WTC11 (cell line): ENCODE results near the gene SEPTIN1. TPM values are rescaled to one million over a fixed set of nuclear protein-coding genes. Genes with fewer than 3 reads are reported as not detected.

Experiments used
- ATAC-seq: fragments of 200-7000 bp; cut with Tn5 transposase; 2 replicates; pipeline ENCODE4 v1.10.0; 2021; ENCODE audit warnings: mild to moderate bottlenecking, moderate library complexity
- CTCF ChIA-PET: fragments of 300-600 bp; sonication (Branson Sonifier 250); formaldehyde crosslinking; loops from one replicate; lab custom pipeline; 2021; ENCODE audit warnings: antibody characterized with exemption; lab: Charles Lee
- POLR2A ChIA-PET: fragments of 350-600 bp; sonication (Branson Sonifier 250); formaldehyde crosslinking; loops from one replicate; lab custom pipeline; 2021; ENCODE audit warnings: antibody characterized with exemption; lab: Charles Lee
- DNase-seq: peaks from one replicate; pipeline ENCODE4 v3.0.0; 2021; ENCODE audit warnings: low spot score
- H3K27ac Mint-ChIP-seq: 2 replicates; pipeline ENCODE4 v1.8.0; 2021; ENCODE audit warnings: mixed read lengths
- H3K27me3 Mint-ChIP-seq: 2 replicates; pipeline ENCODE4 v1.8.0; 2021; ENCODE audit warnings: low read depth, mild to moderate bottlenecking, moderate library complexity, mixed read lengths
- H3K36me3 Mint-ChIP-seq: 2 replicates; pipeline ENCODE4 v1.8.0; 2021; ENCODE audit warnings: mixed read lengths
- H3K4me1 Mint-ChIP-seq: 2 replicates; pipeline ENCODE4 v1.8.0; 2022; ENCODE audit warnings: mixed read lengths
- H3K4me3 Mint-ChIP-seq: 2 replicates; pipeline ENCODE4 v1.8.0; 2021; ENCODE audit warnings: mild to moderate bottlenecking, moderate library complexity, mixed read lengths
- H3K9me3 Mint-ChIP-seq: 2 replicates; pipeline ENCODE4 v1.8.0; 2021; ENCODE audit warnings: mixed read lengths
- AFF4 ChIP-seq: sonication (generic); formaldehyde crosslinking; IDR thresholded peaks from 2 replicates; pipeline ENCODE4 v1.8.1; 2023; ENCODE audit warnings: mild to moderate bottlenecking, missing genetic modification reagents, borderline replicate concordance
- FOXJ3 ChIP-seq: sonication (generic); formaldehyde crosslinking; IDR thresholded peaks from 2 replicates; pipeline ENCODE4 v1.9.0; 2021; ENCODE audit warnings: missing genetic modification reagents, mild to moderate bottlenecking, borderline replicate concordance
- GRHL2 ChIP-seq: fragments of 250-450 bp; sonication (Bioruptor Pico); IDR thresholded peaks from 2 replicates; pipeline ENCODE4 v1.8.0; 2022; ENCODE audit warnings: mild to moderate bottlenecking, moderate library complexity; ENCODE audit not compliant: insufficient replicate concordance, severe bottlenecking
- HMGA2 ChIP-seq: fragments of 250-450 bp; sonication (Bioruptor Pico); IDR thresholded peaks from 2 replicates; pipeline ENCODE4 v1.4.0; 2021; ENCODE audit warnings: mild to moderate bottlenecking, moderate library complexity
- IRF1 ChIP-seq: sonication (generic); formaldehyde crosslinking; IDR thresholded peaks from 2 replicates; pipeline ENCODE4 v1.8.0; 2023; ENCODE audit warnings: missing genetic modification reagents
- NFE2L1 ChIP-seq: sonication (generic); formaldehyde crosslinking; IDR thresholded peaks from 2 replicates; pipeline ENCODE4 v1.8.1; 2023; ENCODE audit warnings: missing genetic modification reagents
- NFYB ChIP-seq: sonication (generic); formaldehyde crosslinking; conservative IDR thresholded peaks from 2 replicates; pipeline ENCODE4 v1.8.0; 2022; ENCODE audit warnings: low read depth, missing genetic modification reagents
- NR1H2 ChIP-seq: sonication (generic); formaldehyde crosslinking; IDR thresholded peaks from 2 replicates; pipeline ENCODE4 v1.9.0; 2021; ENCODE audit warnings: mild to moderate bottlenecking, moderate library complexity, missing genetic modification reagents
- PRDM15 ChIP-seq: sonication (generic); formaldehyde crosslinking; IDR thresholded peaks from 2 replicates; pipeline ENCODE4 v1.8.0; 2022; ENCODE audit warnings: missing genetic modification reagents
- SMAD4 ChIP-seq: sonication (generic); formaldehyde crosslinking; IDR thresholded peaks from 2 replicates; pipeline ENCODE4 v1.8.0; 2022; ENCODE audit warnings: mild to moderate bottlenecking, missing genetic modification reagents
- ZNF317 ChIP-seq: sonication (generic); formaldehyde crosslinking; IDR thresholded peaks from 2 replicates; pipeline ENCODE4 v1.8.1; 2023; ENCODE audit warnings: low read depth, mild to moderate bottlenecking, moderate library complexity, missing genetic modification reagents, borderline replicate concordance
- total RNA-seq: library from RNA; stranded (reverse); gene quantifications from 3 replicates; pipeline ENCODE4 v1.2.3, GENCODE V29; 2021

The SEPTIN1 gene
- total RNA-seq, 1 experiment from 2014 or later, result 2.3 TPM

GRCh38 chr16:30365200-30365599 is 17.2 kb downstream of the SEPTIN1 start (continued):
- TF ChIP-seq AFF4 (CRISPR knock-in tag) (no peak), NR1H2 (CRISPR knock-in tag) (no peak), ZNF317 (CRISPR knock-in tag) (no peak), FOXJ3 (CRISPR knock-in tag) (no peak)

GRCh38 chr16:30361180-30361579 is 21.2 kb downstream of the SEPTIN1 start:
- H3K36me3 Mint-ChIP-seq, result peaks cover 30% of the 10 kb centered on the region
- TF ChIP-seq IRF1 (no peak), AFF4 (CRISPR knock-in tag) (no peak), HMGA2 (no peak), ZNF317 (CRISPR knock-in tag) (no peak), NFYB (CRISPR knock-in tag) (no peak), GRHL2 (no peak), SMAD4 (CRISPR knock-in tag) (no peak)
- DNase-seq (no peak), ATAC-seq (no peak)
- POLR2A ChIA-PET, result no interaction called here
- CTCF ChIA-PET, result interaction anchor here (2.0 to 3.1 kb wide), 2 partner anchors 9 to 249 kb away, joined by 5 to 17 read pairs; partner anchors contain the start of gene TBC1D10B
- H3K27me3 Mint-ChIP-seq, result no peaks in the 10 kb centered on the region; the same call in 1 of the 2 replicates
- peak overlapping the region; percentile 85 for H3K27ac Mint-ChIP-seq
- no peak overlapping the region for H3K4me3 Mint-ChIP-seq
- H3K9me3 Mint-ChIP-seq, result no peaks in the 10 kb centered on the region
- peaks cover 17% of the 10 kb centered on the region for H3K4me1 Mint-ChIP-seq

- Mint-ChIP-seq H3K4me3 (no peak overlapping the region), H3K4me1 (peaks cover 21% of the 10 kb centered on the region), H3K9me3 (no peaks in the 10 kb centered on the region), H3K27me3 (no peaks in the 10 kb centered on the region; the same call in 1 of the 2 replicates), H3K27ac (peak overlapping the region; percentile 19; the same call in 1 of the 2 replicates), H3K36me3 (peaks cover 23% of the 10 kb centered on the region)
- CTCF ChIA-PET, result interaction anchor here (0.7 to 3.1 kb wide), 4 partner anchors 10 to 70 kb away, joined by 3 to 17 read pairs (median 7); partner anchors contain the start of genes DCTPP1, TBC1D10B and ZNF771
- no peak for TF ChIP-seq NFE2L1 (CRISPR knock-in tag)
- TF ChIP-seq PRDM15, result peak; percentile 43; the same call in 1 of the 2 replicates
- no peak for DNase-seq
- peak; percentile 3; the same call in 1 of the 2 replicates for ATAC-seq
- POLR2A ChIA-PET, result no interaction called here
Observed at GRCh38 chr16:30359871-30360170, 22.5 kb downstream of the SEPTIN1 start.
